HepG2 (cell line): ENCODE data around the gene CPEB3. TPM values are rescaled to one million over a fixed set of nuclear protein-coding genes. Genes with fewer than 3 reads are reported as not detected.

Source experiments
- ATAC-seq: fragments of 200-7000 bp; cut with Tn5 transposase; 3 replicates; pipeline ENCODE4 v1.9.1; 2020; ENCODE audit warnings: mild to moderate bottlenecking, moderate library complexity
- BruUV-seq: library from RNA; stranded (reverse); fragments of 400-500 nt; replicated peaks from 2 replicates; lab custom pipeline; 2021; lab: Mats Ljungman, UMichigan
- CTCF ChIA-PET: fragments of 300-600 bp; formaldehyde crosslinking; extraction: SDS; loops from one replicate; lab custom pipeline; 2021; ENCODE audit warnings: low total read pairs, inconsistent platforms, low intra/inter-chr PET ratio; lab: Yijun Ruan, JAX
- POLR2A ChIA-PET: fragments of 350-600 bp; sonication (Branson Sonifier 250); formaldehyde crosslinking; loops from one replicate; lab custom pipeline; 2020; ENCODE audit warnings: antibody characterized with exemption, inconsistent platforms; lab: Yijun Ruan, JAX
- DNase-seq: peaks from one replicate; pipeline ENCODE4 v3.0.0-alpha.2; 2015; ENCODE audit warnings: low spot score
- FAIRE-seq: peaks from 3 replicates; lab custom pipeline; 2011; peaks lifted over from hg19 to GRCh38; lab: Jason Lieb, UNC
- H2AFZ ChIP-seq: one replicate; pipeline ENCODE4 v1.6.1; 2011; ENCODE audit warnings: low read length, inconsistent platforms
- H3K27ac ChIP-seq: fragments of 300-600 bp; 3 replicates; pipeline ENCODE4 v1.8.0; 2011; ENCODE audit warnings: mixed run types, mild to moderate bottlenecking, mixed read lengths, low read length, inconsistent platforms; ENCODE audit not compliant: insufficient read depth; ENCODE audit errors: extremely low read length
- H3K27me3 ChIP-seq, 2 experiments: fragments of 200-600 bp in 1 of 2; 2 replicates in 1 of 2; 3 replicates in 1 of 2; pipeline versions ENCODE4 v1.6.0 to v1.8.0; 2011; ENCODE audit warnings: low read length in 2 of 2, mild to moderate bottlenecking in 2 of 2, moderate library complexity in 2 of 2, inconsistent platforms in 1 of 2; ENCODE audit not compliant: insufficient read depth in 2 of 2, control insufficient read depth in 1 of 2
- H3K36me3 ChIP-seq, 2 experiments: fragments of 200-600 bp in 1 of 2; replicated peaks in 1 of 2; 2 replicates in 1 of 2; 3 replicates in 1 of 2; pipeline versions ENCODE4 v1.5.1 to v1.8.0; 2011; ENCODE audit warnings: low read length in 2 of 2, inconsistent platforms in 1 of 2; ENCODE audit not compliant: insufficient read depth in 2 of 2, control insufficient read depth in 1 of 2
- H3K4me1 ChIP-seq: 2 replicates; pipeline ENCODE4 v1.5.1; 2012; ENCODE audit warnings: low read length, inconsistent platforms; ENCODE audit not compliant: insufficient read depth
- H3K4me2 ChIP-seq: 2 replicates; pipeline ENCODE4 v1.6.0; 2011; ENCODE audit warnings: low read depth, low read length, inconsistent platforms
- H3K4me3 ChIP-seq, 3 experiments: fragments of 200-600 bp in 1 of 3; sonication (generic), shearing (Covaris generic) in 1 of 3; replicated peaks in 1 of 3; 2 replicates each; pipeline ENCODE4 v1.5.1; 2011 to 2016; ENCODE audit warnings: low read length in 3 of 3, inconsistent platforms in 2 of 3, low read depth in 2 of 3, mild to moderate bottlenecking in 2 of 3, control low read depth in 1 of 3, mixed read lengths in 1 of 3; ENCODE audit not compliant: insufficient read depth in 1 of 3
- H3K79me2 ChIP-seq: one replicate; pipeline ENCODE4 v1.6.1; 2011; ENCODE audit warnings: low read length, inconsistent platforms; ENCODE audit not compliant: insufficient read depth
- H3K9ac ChIP-seq: 2 replicates; pipeline ENCODE4 v1.6.0; 2011; ENCODE audit warnings: mild to moderate bottlenecking, low read depth, low read length, inconsistent platforms; ENCODE audit not compliant: insufficient read depth
- H3K9me3 ChIP-seq: 2 replicates; pipeline ENCODE4 v1.5.1; 2012; ENCODE audit warnings: mild to moderate bottlenecking, low read length
- H4K20me1 ChIP-seq: 2 replicates; pipeline ENCODE4 v1.6.0; 2011; ENCODE audit warnings: inconsistent platforms, mild to moderate bottlenecking, low read length, moderate library complexity; ENCODE audit not compliant: insufficient read depth
- CSRNP1 ChIP-seq: sonication (generic); formaldehyde crosslinking; IDR thresholded peaks from 2 replicates; pipeline ENCODE4 v1.8.1; 2023; ENCODE audit warnings: mild to moderate bottlenecking, missing genetic modification reagents
- GPN1 ChIP-seq: sonication (generic); formaldehyde crosslinking; IDR thresholded peaks from 2 replicates; pipeline ENCODE4 v1.5.1; 2020; ENCODE audit warnings: missing genetic modification reagents, borderline replicate concordance
- JUNB ChIP-seq: sonication (generic); formaldehyde crosslinking; IDR thresholded peaks from 2 replicates; pipeline ENCODE4 v1.8.0; 2022; ENCODE audit warnings: missing genetic modification reagents, mild to moderate bottlenecking, borderline replicate concordance
- JUND ChIP-seq: sonication (generic); formaldehyde crosslinking; IDR thresholded peaks from 2 replicates; pipeline ENCODE4 v1.8.0; 2022; ENCODE audit warnings: mild to moderate bottlenecking, missing genetic modification reagents
- MLLT10 ChIP-seq: sonication (generic); formaldehyde crosslinking; IDR thresholded peaks from 2 replicates; pipeline ENCODE4 v1.4.0; 2020; ENCODE audit warnings: missing genetic modification reagents
- RAD21 ChIP-seq: fragments of 450-650 bp; formaldehyde crosslinking; IDR thresholded peaks from 2 replicates; pipeline ENCODE4 v1.5.0; 2020; ENCODE audit warnings: mild to moderate bottlenecking
- TGIF2 ChIP-seq: IDR thresholded peaks from 2 replicates; pipeline ENCODE4 v1.6.1; 2016; ENCODE audit warnings: control low read depth, missing compliant biosample characterization
- THAP11 ChIP-seq: IDR thresholded peaks from 2 replicates; pipeline ENCODE4 v1.6.1; 2016; ENCODE audit warnings: missing biosample characterization, missing genetic modification reagents
- U2AF2 ChIP-seq: fragments of 200-400 bp; formaldehyde crosslinking; IDR thresholded peaks from 2 replicates; pipeline ENCODE4 v1.6.1; 2017; ENCODE audit warnings: low read depth, mild to moderate bottlenecking, low read length
- WIZ ChIP-seq: sonication (generic); formaldehyde crosslinking; IDR thresholded peaks from 2 replicates; pipeline ENCODE4 v1.5.1; 2020; ENCODE audit warnings: mild to moderate bottlenecking, missing genetic modification reagents
- ZNF296 ChIP-seq: sonication (generic); formaldehyde crosslinking; conservative IDR thresholded peaks from 2 replicates; pipeline ENCODE4 v1.5.0; 2020; ENCODE audit warnings: mild to moderate bottlenecking, missing genetic modification reagents
- ZNF615 ChIP-seq: sonication (generic); formaldehyde crosslinking; IDR thresholded peaks from 2 replicates; pipeline ENCODE4 v1.5.0; 2020; ENCODE audit warnings: mild to moderate bottlenecking, missing genetic modification reagents, borderline replicate concordance
- ZSCAN30 ChIP-seq: sonication (generic); formaldehyde crosslinking; IDR thresholded peaks from 2 replicates; pipeline ENCODE4 v1.5.0; 2020; ENCODE audit warnings: mild to moderate bottlenecking, missing genetic modification reagents
- WGBS: methylation state at CpG from one replicate; pipeline ENCODE4 v1.1.6; 2017; ENCODE audit warnings: low lambda C conversion rate; 5-methylcytosine and 5-hydroxymethylcytosine counted together
- in situ Hi-C: cut with HindIII; loops from 2 replicates; pipeline ENCODE4 v1.10.0; 2017; ENCODE audit warnings: low pct_unique_long_range_greater_than_20kb; ENCODE audit not compliant: extremely low pct_ligation_motif_present
- intact Hi-C: fragments of 100-400 bp; cut with micrococcal nuclease; formaldehyde crosslinking; loops from one replicate; pipeline ENCODE4 v1.10.0; 2022; ENCODE audit not compliant: unreplicated experiment
- polyA plus RNA-seq, 8 experiments: library from polyadenylated mRNA; depleted of rRNA in 3 of 8; stranded (reverse) in 7 of 8; unstranded in 1 of 8; fragments of >200 nt; fragmentation: Illumina TruSeq in 4 of 8; extraction: Trizol in 4 of 8; gene quantifications; 2 replicates each; pipeline versions ENCODE4 v1.2.1 to v1.2.3, GENCODE V29; 2011 to 2016; ENCODE audit warnings: low read depth in 4 of 8, missing spikeins in 1 of 8, mixed read lengths in 1 of 8; ENCODE audit not compliant: insufficient read depth in 1 of 8
- total RNA-seq, 5 experiments: library from RNA; depleted of rRNA; stranded (reverse); fragments of >200 nt; fragmentation: Illumina TruSeq; extraction: Trizol; gene quantifications; 2 replicates each; pipeline ENCODE4 v1.2.3, GENCODE V29; 2016; ENCODE audit warnings: low read depth in 1 of 5
- TF ChIP-seq, protein P1 (sequence below): sonication (generic); formaldehyde crosslinking; IDR thresholded peaks from 2 replicates; pipeline ENCODE4 v1.4.0; 2020; ENCODE audit warnings: mild to moderate bottlenecking, low read depth, missing genetic modification reagents
- TF ChIP-seq, protein P2 (sequence below): IDR thresholded peaks from 2 replicates; pipeline ENCODE4 v1.6.1; 2012; ENCODE audit warnings: low read depth, low read length, improper control_type of control experiment

Gene CPEB3
- total and polyA plus RNA-seq, 2 of the 13 experiments (the other 11 are each of a cell fraction or from before 2014, with no cell fraction given) = 0.66 to 0.70 TPM

GRCh38 chr10:92066386-92066785, 224.5 kb downstream of the CPEB3 start:
- Histone ChIP-seq H3K79me2 (no peaks in the 10 kb centered on the region), H2AFZ (no peak overlapping the region), H3K36me3 (no peaks in the 10 kb centered on the region; a peak in 1 of 5 replicates), H4K20me1 (no peaks in the 10 kb centered on the region), H3K27ac (no peak overlapping the region), H3K9ac (no peak overlapping the region), H3K4me3 (no peak overlapping the region), H3K9me3 (no peaks in the 10 kb centered on the region), H3K4me2 (no peak overlapping the region), H3K4me1 (no peaks in the 10 kb centered on the region), H3K27me3 (no peaks in the 10 kb centered on the region)
- TF ChIP-seq JUND (CRISPR knock-in tag) (no peak), JUNB (CRISPR knock-in tag) (no peak), GPN1 (no peak), THAP11 (no peak)
- intact Hi-C loops (no loop called here), in situ Hi-C loops (no loop called here)
- no TSS peak for BruUV-seq
- WGBS = 100% methylated on average over 4 of the region's 4 CpGs
- ATAC-seq (no peak), FAIRE-seq (no peak), DNase-seq (no peak)
- POLR2A ChIA-PET = no interaction called here
- CTCF ChIA-PET = no interaction called here

- Histone ChIP-seq H3K9ac (no peak overlapping the region), H3K27me3 (no peaks in the 10 kb centered on the region), H3K9me3 (no peaks in the 10 kb centered on the region), H3K36me3 (no peaks in the 10 kb centered on the region; a peak in 1 of 5 replicates), H3K4me3 (no peak overlapping the region), H2AFZ (no peak overlapping the region), H3K79me2 (no peaks in the 10 kb centered on the region), H3K4me1 (no peaks in the 10 kb centered on the region), H4K20me1 (no peaks in the 10 kb centered on the region), H3K27ac (no peak overlapping the region), H3K4me2 (no peak overlapping the region)
- 71% methylated on average over 2 of the region's 2 CpGs for WGBS
- ChIA-PET POLR2A (no interaction called here), CTCF (no interaction called here)
- ATAC-seq (no peak), DNase-seq (no peak), FAIRE-seq (no peak)
- intact Hi-C loops (no loop called here), in situ Hi-C loops (no loop called here)
- BruUV-seq = no TSS peak
- TF ChIP-seq WIZ (CRISPR knock-in tag) = no peak
- TF ChIP-seq U2AF2 = no peak
- no peak for TF ChIP-seq RAD21
- TF ChIP-seq ZNF296 (CRISPR knock-in tag) = no peak
- TF ChIP-seq, protein P1, sequence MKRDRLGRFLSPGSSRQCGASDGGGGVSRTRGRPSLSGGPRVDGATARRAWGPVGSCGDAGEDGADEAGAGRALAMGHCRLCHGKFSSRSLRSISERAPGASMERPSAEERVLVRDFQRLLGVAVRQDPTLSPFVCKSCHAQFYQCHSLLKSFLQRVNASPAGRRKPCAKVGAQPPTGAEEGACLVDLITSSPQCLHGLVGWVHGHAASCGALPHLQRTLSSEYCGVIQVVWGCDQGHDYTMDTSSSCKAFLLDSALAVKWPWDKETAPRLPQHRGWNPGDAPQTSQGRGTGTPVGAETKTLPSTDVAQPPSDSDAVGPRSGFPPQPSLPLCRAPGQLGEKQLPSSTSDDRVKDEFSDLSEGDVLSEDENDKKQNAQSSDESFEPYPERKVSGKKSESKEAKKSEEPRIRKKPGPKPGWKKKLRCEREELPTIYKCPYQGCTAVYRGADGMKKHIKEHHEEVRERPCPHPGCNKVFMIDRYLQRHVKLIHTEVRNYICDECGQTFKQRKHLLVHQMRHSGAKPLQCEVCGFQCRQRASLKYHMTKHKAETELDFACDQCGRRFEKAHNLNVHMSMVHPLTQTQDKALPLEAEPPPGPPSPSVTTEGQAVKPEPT = no peak
- no peak for TF ChIP-seq JUNB (CRISPR knock-in tag)
- TF ChIP-seq MLLT10 = no peak
- TF ChIP-seq CSRNP1 (CRISPR knock-in tag) = no peak
- no peak for TF ChIP-seq TGIF2 (CRISPR knock-in tag)
- TF ChIP-seq ZNF615 (CRISPR knock-in tag) = no peak
- TF ChIP-seq, protein P2, sequence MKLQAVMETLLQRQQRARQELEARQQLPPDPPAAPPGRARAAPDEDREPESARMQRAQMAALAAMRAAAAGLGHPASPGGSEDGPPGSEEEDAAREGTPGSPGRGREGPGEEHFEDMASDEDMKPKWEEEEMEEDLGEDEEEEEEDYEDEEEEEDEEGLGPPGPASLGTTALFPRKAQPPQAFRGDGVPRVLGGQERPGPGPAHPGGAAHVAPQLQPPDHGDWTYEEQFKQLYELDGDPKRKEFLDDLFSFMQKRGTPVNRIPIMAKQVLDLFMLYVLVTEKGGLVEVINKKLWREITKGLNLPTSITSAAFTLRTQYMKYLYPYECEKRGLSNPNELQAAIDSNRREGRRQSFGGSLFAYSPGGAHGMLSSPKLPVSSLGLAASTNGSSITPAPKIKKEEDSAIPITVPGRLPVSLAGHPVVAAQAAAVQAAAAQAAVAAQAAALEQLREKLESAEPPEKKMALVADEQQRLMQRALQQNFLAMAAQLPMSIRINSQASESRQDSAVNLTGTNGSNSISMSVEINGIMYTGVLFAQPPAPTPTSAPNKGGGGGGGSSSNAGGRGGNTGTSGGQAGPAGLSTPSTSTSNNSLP = no peak
- no peak for TF ChIP-seq ZSCAN30
These were observed 226.4 kb downstream of the CPEB3 start for GRCh38 chr10:92064506-92064905.
